Measurements from ENCODE around the gene PANK4. TPM values are rescaled to one million over a fixed set of nuclear protein-coding genes. Genes with fewer than 3 reads are reported as not detected.

The PANK4 gene
- total RNA-seq, 1 donor from 2014 or later, result 42.5 TPM

DNA sequence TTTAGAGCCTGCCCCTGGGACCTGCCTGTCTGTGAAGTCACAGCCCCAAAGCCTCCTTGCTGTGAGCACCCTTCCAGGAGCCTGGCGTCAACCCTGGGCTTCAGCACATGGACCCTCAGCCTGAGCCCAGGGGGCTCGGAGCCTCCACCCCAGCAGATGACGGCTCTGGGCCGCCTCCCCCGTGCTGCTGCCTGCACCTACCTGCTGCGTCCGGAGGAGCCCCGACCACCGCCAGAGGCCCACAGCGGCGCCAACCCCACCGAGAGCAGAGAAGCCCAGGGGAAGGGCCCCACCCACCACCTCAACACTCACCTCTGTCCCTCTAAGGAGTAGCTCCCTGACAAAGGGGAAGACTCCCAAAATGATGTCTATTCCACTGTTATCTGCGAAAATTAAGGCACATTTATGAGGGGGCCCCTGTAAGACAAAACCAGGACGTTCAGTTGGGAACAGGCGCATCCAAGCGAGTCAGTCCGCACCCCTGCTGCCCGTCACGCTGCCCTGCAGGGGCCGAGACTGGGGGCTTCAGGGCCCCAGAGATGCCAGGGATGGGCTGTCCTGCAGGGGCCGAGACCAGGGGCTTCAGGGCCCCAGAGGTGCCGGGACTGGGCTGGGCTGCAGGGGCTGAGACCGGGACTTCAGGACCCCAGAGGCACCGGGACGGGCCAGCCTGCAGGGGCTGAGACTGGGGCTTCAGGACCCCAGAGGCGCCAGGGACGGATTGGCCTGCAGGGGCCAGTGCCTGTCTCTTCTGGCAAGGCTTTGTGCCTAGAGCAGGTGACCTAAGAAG lies 15.8 kb downstream of the PANK4 start:
- TF ChIP-seq, protein P1, sequence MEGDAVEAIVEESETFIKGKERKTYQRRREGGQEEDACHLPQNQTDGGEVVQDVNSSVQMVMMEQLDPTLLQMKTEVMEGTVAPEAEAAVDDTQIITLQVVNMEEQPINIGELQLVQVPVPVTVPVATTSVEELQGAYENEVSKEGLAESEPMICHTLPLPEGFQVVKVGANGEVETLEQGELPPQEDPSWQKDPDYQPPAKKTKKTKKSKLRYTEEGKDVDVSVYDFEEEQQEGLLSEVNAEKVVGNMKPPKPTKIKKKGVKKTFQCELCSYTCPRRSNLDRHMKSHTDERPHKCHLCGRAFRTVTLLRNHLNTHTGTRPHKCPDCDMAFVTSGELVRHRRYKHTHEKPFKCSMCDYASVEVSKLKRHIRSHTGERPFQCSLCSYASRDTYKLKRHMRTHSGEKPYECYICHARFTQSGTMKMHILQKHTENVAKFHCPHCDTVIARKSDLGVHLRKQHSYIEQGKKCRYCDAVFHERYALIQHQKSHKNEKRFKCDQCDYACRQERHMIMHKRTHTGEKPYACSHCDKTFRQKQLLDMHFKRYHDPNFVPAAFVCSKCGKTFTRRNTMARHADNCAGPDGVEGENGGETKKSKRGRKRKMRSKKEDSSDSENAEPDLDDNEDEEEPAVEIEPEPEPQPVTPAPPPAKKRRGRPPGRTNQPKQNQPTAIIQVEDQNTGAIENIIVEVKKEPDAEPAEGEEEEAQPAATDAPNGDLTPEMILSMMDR (IDR thresholded peaks at IDR 0.05; ENCODE audit: unreplicated experiment), result no peak
- Mint-ChIP-seq H3K4me3 (ENCODE audit: low read depth) (no peak overlapping the region), H3K27ac (no peak overlapping the region), H3K27me3 (no peaks in the 10 kb centered on the region), H3K36me3 (ENCODE audit: insufficient read depth) (peaks cover 5% of the 10 kb centered on the region), H3K9me3 (ENCODE audit: low read depth) (no peaks in the 10 kb centered on the region), H3K4me1 (ENCODE audit: low read depth) (no peaks in the 10 kb centered on the region)
- DNase-seq (ENCODE audit: low spot score, unreplicated experiment), result no peak

DNA sequence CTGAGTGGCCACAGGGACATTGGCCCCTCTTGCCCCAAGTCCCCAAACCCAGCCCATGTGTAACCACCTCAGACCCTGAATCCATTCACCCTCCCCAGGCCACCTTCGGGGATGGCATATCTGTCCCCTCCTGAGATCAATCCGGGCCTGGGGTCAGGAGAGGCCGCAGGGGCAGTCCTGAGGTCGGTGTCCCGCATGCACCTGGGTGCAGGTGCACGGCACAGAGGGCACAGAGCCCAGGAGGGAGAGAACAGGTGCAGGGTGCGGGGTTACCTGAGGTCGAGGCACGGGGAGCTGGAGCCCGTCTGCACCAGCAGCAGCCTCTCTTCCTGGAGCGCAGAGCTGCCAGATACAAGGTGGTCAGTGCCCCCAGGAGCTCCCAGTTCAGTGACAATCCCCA lies 16.8 kb downstream of the PANK4 start:
- H3K27me3 Mint-ChIP-seq, result no peaks in the 10 kb centered on the region
- TF ChIP-seq, protein P1 (IDR thresholded peaks at IDR 0.05; ENCODE audit: unreplicated experiment), result no peak
- H3K4me1 Mint-ChIP-seq (ENCODE audit: low read depth), result no peaks in the 10 kb centered on the region
- no peak overlapping the region for H3K27ac Mint-ChIP-seq
- DNase-seq (ENCODE audit: low spot score, unreplicated experiment), result no peak
- peaks cover 5% of the 10 kb centered on the region for H3K36me3 Mint-ChIP-seq (ENCODE audit: insufficient read depth)
- H3K4me3 Mint-ChIP-seq (ENCODE audit: low read depth), result no peak overlapping the region
- H3K9me3 Mint-ChIP-seq (ENCODE audit: low read depth), result no peaks in the 10 kb centered on the region

DNA sequence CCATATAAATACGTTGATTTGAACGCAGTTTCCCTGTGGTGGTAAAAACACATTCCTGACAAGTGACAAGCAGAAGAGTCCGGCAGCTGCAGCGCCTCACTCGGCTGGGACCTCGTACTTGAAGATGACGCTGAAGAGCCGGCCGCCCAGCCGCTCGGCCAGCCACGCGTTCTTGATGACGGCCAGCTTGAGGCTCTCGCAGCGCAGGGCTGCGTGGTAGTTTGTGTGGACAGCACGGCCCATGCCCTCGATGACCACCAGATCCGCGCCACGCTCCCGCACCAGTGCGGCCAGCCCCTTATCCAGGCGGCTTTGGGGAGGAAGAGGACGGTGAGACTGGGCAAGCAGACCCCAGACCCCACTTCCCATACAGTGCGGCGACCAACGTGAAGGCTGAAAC lies 17.6 kb downstream of the PANK4 start:
- Mint-ChIP-seq H3K27me3 (no peaks in the 10 kb centered on the region), H3K4me3 (ENCODE audit: low read depth) (no peak overlapping the region), H3K36me3 (ENCODE audit: insufficient read depth) (peaks cover 5% of the 10 kb centered on the region), H3K9me3 (ENCODE audit: low read depth) (no peaks in the 10 kb centered on the region), H3K27ac (no peak overlapping the region), H3K4me1 (ENCODE audit: low read depth) (no peaks in the 10 kb centered on the region)
- DNase-seq (ENCODE audit: low spot score, unreplicated experiment), result no peak
- TF ChIP-seq, protein P1 (IDR thresholded peaks at IDR 0.05; ENCODE audit: unreplicated experiment), result no peak

DNA sequence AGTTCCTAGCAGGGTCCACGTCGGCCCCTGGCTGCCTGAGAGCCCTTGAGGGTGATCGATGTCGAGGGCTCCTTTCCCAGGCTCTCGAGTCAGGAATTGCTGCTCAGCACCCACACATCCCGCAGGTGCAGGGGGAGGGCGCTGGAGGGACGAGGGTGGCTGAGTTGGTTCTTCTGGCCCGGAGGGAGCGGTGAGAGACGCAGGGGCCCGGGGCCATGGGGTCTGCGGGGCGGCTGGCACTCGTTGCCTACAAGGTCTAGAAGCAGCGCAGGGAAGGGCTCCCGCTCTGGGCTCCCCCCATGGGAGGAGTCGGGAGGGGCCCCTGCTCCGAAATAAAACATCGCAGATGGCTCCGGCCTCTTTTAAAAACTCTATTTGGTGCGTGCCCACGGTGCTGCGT lies 18.2 kb downstream of the PANK4 start:
- H3K4me3 Mint-ChIP-seq (ENCODE audit: low read depth), result no peak overlapping the region
- peaks cover 5% of the 10 kb centered on the region for H3K36me3 Mint-ChIP-seq (ENCODE audit: insufficient read depth)
- TF ChIP-seq, protein P1 (IDR thresholded peaks at IDR 0.05; ENCODE audit: unreplicated experiment), result no peak
- H3K27me3 Mint-ChIP-seq, result no peaks in the 10 kb centered on the region
- no peak for DNase-seq (ENCODE audit: low spot score, unreplicated experiment)
- no peaks in the 10 kb centered on the region for H3K4me1 Mint-ChIP-seq (ENCODE audit: low read depth)
- no peak overlapping the region for H3K27ac Mint-ChIP-seq
- H3K9me3 Mint-ChIP-seq (ENCODE audit: low read depth), result no peaks in the 10 kb centered on the region

DNA sequence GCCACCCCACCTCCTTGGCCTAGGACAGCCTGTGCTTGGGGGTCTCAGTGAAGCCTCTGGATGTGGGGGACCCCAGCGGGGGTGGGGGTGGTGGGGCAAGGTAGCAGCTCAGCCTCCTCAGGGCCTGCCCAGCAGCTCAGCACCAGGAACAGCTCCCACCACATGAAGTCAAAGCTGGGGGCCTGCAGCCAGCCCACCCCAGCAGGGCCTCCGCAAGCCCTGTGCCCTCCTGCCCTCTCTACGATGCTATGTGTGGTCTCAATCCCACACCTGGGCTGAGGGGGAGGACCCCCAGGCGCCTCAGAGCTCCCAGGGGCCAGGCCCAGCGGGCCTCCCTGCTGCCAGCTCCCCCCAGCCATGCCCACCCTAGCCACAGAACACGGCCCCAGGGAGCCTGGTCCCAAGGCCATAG lies 18.6 kb downstream of the PANK4 start:
- no peaks in the 10 kb centered on the region for H3K27me3 Mint-ChIP-seq
- H3K4me1 Mint-ChIP-seq (ENCODE audit: low read depth), result no peaks in the 10 kb centered on the region
- H3K36me3 Mint-ChIP-seq (ENCODE audit: insufficient read depth), result peaks cover 5% of the 10 kb centered on the region
- no peak for DNase-seq (ENCODE audit: low spot score, unreplicated experiment)
- no peaks in the 10 kb centered on the region for H3K9me3 Mint-ChIP-seq (ENCODE audit: low read depth)
- H3K4me3 Mint-ChIP-seq (ENCODE audit: low read depth), result no peak overlapping the region
- no peak overlapping the region for H3K27ac Mint-ChIP-seq
- TF ChIP-seq, protein P1 (IDR thresholded peaks at IDR 0.05; ENCODE audit: unreplicated experiment), result no peak

All from progenitor cell of endocrine pancreas (in vitro differentiated cells).